HG03025 (cell line): Measurements from ENCODE around the gene MSANTD1.
"Not testable (repeated sequence)": the region's sequence is repeated elsewhere in the genome, so short reads cannot be mapped to it uniquely, and the experiment has no call there.

Source experiments
- ATAC-seq: cut with Tn5 transposase; IDR thresholded peaks from one replicate; pipeline ENCODE4 v1.9.1; 2021; ENCODE audit warnings: mild to moderate bottlenecking, moderate library complexity; ENCODE audit not compliant: unreplicated experiment, low FRiP score

The MSANTD1 gene

GRCh38 chr4:3299976-3300671 is 51.2 kb downstream of the MSANTD1 start:
- ATAC-seq: no peak

DNA sequence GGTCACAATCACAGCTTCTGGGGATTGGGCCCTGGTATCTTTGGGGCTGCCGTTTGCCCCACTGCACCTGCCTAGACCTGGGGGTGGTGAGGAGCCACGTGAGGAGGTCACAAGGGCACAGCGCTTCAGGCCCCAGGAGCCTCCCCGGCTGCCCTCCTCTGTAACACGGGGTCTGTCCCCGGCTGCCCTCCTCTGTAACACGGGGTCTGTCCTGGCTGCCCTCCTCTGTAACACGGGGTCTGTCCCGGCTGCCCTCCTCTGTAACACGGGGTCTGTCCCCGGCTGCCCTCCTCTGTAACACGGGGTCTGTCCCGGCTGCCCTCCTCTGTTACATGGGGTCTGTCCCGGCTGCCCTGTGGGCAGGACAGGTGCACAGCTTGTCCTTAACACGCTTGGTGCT is 51.9 kb downstream of the MSANTD1 start:
- ATAC-seq: not testable (repeated sequence)

DNA sequence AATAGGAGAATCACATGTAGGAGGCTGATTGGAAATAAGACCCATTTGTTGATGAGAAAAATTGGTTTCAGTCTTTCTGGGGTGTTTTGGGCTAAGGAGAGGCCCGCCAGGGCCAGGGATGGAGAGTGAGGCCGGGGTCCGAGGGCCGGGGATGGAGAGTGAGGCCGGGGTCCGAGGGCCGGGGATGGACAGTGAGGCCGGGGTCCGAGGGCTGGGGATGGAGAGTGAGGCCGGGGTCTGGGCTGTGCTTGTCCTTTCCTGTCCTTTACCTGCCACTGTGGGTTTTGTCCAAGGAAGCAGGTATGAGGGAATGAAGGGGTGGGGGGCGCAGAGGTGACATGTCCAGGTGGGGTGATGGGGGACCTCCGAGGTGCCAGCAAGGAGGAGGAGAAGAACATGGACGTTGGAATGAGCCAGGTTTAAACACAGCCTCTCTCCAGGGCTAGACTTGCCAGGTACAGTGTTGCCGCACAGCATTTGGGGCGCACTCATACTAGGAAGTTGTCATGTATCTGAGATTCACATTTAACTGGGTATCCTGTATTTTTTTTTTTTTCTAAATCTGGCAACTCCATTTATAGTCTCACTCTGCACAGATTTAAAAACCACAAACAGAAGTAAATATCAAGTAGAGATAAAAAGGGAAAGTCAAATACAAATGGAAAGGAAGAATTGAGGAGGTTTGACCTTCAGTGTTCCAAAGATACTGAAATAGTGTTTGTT is 52.7 kb downstream of the MSANTD1 start:
- no peak for ATAC-seq

DNA sequence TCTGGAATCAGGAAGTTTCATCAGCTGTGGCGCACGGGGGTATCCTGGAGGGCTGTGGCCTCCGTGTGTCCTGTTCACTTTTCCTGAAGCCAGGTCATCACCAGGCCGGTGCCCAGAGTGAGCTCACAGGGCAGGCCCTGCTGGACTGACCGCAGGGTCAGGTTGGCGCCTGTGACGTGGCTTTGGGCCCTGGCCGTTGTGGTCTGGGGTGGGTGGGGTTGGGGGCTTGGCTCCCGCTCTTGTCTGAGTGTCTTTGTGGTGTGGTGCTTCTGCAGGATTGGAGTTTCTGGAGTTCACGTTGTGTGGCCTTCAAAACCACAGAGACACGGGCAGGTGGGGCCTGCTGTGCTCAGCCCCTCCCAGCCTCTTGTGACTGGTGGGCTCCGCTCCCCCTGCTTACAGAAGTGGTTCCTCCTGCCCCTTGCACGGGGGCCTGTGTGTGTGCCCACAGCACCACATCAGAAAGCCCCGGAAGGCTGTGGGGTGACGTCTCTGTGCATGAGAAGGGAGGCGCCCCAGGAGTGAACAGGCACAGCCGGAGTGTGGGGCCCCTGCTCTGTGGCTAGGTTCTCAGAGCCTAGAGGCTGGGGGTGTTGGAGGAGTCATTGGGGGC is 53.3 kb downstream of the MSANTD1 start:
- no peak for ATAC-seq

DNA sequence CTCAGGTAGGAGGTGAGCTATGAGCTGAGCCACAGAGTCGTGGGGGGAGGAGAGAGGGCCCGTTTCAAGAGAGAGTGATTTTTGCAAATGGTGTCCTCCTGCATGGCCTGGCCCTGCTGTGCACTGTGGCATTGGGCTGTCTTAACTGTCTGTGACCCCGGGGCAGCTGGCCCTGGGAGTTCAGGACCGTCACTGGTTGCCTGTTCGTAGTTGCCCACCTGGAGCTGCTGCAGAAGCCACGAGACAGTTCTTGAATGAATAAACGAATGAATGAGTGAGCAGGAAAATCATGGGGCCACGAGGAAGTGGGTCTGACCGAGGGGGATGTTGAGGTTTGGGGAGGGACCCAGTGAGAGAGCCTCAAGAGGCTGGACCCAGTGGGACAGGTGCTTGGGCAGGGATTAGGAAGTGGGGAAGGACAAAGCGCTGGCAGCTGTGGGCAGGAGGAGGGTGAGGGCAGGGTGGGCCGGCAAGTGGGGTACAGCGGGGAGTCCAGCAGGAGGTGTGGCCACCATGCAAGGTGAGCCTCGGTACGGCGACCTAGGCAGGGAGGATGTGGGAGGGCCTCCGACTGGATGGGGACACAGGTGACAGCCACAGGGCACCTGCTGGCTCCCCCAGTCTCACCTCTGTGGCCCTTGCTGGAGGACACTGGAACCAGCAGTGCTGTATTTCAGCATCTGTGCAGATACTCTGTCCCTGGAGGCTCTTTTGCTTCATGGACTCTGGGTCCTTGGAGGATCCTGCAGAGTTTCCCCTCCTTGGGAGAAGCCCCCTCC is 54.0 kb downstream of the MSANTD1 start:
- ATAC-seq: no peak

DNA sequence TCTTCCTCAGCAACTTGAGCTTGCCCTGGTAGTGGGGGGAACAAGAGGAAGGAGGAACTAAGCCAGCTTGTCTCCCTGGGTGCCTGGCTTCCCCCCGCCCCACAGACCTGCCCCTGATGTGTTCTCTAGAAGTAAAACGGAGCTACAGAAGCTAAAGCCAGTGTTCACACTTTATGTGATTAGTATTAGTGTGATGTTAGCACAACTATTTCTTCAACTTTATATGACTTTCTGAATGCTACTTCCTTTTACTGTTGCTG is 54.5 kb downstream of the MSANTD1 start:
- ATAC-seq: no peak

DNA sequence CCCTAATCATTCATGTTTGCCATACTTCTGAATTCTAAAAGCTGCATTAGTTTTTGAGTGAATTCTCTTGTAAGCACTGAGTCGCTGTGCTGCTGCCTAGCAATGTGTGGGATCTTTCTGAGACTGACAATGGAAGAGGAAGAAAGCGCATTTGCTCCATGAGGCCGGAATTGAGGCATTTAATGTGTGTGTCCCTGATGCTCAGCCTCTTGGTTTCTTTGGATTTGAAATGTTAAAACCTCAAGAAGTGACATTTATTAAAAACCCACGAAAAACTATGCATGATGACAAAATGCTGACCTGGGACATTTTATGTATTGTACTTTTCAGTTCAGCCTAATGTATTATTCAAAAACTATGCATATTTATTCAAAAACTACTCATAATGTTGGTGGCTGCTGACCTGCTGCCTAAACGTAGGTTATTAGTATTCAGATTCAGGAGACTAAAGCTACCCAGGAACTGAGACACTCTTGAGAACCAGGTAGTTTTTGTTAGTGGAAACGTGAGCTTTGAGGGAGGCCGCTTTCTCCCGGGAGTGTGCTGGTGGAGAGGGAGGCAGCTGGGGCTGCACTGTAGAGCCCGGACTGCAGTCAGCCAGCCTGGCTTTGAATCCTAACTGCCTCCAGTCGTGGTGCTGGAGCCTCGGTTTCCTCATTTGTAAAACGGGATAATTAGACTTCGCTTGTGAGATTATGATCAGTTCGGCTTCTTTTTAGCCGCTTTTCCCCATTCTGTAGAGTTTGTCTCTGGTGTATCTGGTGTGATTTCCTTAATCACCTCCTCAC is 55.2 kb downstream of the MSANTD1 start:
- ATAC-seq: no peak

GRCh38 chr4:3304831-3305609 is 56.1 kb downstream of the MSANTD1 start:
- no peak for ATAC-seq

DNA sequence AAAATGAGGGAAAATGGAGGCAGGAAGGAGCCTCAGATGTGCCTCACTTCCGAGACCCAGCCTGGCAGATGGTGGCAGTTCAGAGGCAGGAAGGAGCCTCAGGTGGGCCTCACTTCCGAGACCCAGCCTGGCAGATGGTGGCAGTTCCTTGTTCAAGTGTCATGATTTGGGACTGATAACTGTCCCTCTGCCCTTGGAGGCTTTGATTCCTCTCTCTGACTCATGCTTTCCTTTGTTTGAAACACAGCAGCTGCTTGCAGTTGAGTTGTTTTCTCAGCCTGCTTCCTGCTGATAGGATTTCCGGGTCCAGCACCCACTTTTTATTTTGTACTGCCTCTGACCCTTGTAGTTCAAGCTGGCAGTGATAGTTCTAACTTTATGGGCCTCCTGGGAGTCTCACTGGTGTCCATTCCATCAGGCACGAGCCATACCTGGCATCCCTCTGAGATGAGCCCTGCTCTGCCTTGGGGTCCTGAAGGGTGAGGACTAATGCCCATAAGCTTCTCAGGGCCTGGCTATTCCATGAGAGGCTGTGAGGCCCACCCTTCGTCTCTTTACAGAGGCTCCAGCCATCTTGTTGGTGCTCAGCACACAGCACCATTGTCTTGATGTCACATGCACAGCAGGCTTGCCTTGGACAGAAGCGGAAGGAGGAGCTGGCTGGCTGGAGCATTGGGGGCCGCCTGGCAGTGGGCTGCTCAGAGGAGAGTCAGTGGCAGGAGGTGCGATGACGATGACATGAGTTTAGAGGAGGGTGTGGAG is 56.8 kb downstream of the MSANTD1 start:
- no peak for ATAC-seq
